Measurements from ENCODE around the gene CGGBP1.

- TF ChIP-seq BHLHE40 (IDR thresholded peaks at IDR 0.05; ENCODE audit: borderline replicate concordance) (no peak), PKNOX1 (IDR thresholded peaks at IDR 0.05) (no peak), TARDBP (IDR thresholded peaks at IDR 0.05) (no peak), SP1 (IDR thresholded peaks at IDR 0.05) (no peak), NFRKB (IDR thresholded peaks at IDR 0.05) (no peak), ARNT (IDR thresholded peaks at IDR 0.05) (no peak), ELF4 (IDR thresholded peaks at IDR 0.05) (no peak), FOXM1 (IDR thresholded peaks at IDR 0.05; ENCODE audit: borderline replicate concordance) (no peak)
These were observed 26.6 kb downstream of the CGGBP1 start for GRCh38 chr3:88032245-88032644.

Data from HEK293T (cell line).